GM12872 (cell line): ENCODE data around the gene NKX1-2.

ENCODE experiments used
- TF ChIP-seq, protein P1 (sequence below): IDR thresholded peaks from 3 replicates; pipeline ENCODE4 v1.5.1; 2011; ENCODE audit warnings: low read depth, mild to moderate bottlenecking, low read length, moderate library complexity; ENCODE audit not compliant: insufficient read depth

The NKX1-2 gene

GRCh38 chr10:124417895-124418725 is 31.7 kb downstream of the NKX1-2 start:
- TF ChIP-seq, protein P1, sequence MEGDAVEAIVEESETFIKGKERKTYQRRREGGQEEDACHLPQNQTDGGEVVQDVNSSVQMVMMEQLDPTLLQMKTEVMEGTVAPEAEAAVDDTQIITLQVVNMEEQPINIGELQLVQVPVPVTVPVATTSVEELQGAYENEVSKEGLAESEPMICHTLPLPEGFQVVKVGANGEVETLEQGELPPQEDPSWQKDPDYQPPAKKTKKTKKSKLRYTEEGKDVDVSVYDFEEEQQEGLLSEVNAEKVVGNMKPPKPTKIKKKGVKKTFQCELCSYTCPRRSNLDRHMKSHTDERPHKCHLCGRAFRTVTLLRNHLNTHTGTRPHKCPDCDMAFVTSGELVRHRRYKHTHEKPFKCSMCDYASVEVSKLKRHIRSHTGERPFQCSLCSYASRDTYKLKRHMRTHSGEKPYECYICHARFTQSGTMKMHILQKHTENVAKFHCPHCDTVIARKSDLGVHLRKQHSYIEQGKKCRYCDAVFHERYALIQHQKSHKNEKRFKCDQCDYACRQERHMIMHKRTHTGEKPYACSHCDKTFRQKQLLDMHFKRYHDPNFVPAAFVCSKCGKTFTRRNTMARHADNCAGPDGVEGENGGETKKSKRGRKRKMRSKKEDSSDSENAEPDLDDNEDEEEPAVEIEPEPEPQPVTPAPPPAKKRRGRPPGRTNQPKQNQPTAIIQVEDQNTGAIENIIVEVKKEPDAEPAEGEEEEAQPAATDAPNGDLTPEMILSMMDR: no peak

- TF ChIP-seq, protein P1: no peak
Measured at GRCh38 chr10:124416733-124417132, 33.1 kb downstream of the NKX1-2 start.

DNA sequence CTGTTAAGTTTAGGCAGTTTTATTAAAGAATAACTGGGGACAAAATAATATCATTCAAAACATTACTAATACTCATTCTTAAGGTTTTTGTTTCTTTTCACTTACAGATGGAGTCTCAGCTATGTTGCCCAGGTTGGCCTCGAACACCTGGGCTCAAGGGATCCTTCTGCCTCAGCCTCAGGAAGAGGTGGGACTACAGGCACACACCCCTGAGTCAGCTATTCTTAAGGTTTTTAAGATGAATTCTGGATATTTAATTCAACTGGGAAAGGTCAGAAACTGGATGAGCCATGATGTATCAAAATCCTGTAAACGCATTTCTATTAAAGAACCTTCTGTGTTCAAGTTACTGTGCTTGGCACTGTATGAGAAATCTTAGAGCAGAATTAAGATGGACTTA is 34.6 kb downstream of the NKX1-2 start:
- TF ChIP-seq, protein P1: no peak

DNA sequence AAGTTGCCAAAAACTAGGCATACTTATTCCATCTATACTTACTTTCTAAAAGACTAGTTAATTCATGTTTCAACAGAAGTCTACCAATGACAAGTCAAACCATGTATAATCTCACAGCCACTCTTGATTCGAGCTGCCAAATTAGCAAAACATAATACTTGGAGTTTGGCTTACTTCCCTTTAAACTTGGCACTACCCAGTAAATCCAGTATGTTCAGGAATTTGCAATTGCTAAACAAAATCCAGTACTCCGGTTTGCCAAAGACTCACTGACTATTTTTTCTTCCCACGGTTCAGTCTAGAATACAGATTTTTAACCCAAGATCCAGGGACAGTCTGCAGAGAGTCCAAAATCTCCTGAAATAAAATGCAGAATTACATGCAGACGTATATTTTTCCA is 35.8 kb downstream of the NKX1-2 start:
- TF ChIP-seq, protein P1: no peak

- TF ChIP-seq, protein P1: no peak
Measured at GRCh38 chr10:124409696-124410095, 40.1 kb downstream of the NKX1-2 start.

DNA sequence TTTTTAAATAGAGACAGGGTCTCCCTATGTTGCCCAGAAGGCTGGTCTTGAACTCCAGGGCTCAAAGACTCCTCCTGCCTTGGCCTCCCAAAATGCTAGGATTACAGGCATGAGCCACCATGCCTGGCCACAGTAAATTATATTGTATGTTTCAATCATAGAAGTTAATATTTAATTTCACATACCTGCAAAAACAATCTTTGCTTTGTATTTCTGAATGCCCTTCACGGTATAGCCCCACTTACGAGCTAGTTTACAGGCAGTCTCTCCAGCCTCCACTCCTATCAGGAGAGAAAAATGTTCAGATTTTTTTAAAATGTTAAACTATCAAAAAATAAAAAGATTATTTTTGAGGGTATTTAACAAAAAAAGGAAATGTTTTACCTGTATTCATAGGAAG is 41.5 kb downstream of the NKX1-2 start:
- TF ChIP-seq, protein P1: no peak

DNA sequence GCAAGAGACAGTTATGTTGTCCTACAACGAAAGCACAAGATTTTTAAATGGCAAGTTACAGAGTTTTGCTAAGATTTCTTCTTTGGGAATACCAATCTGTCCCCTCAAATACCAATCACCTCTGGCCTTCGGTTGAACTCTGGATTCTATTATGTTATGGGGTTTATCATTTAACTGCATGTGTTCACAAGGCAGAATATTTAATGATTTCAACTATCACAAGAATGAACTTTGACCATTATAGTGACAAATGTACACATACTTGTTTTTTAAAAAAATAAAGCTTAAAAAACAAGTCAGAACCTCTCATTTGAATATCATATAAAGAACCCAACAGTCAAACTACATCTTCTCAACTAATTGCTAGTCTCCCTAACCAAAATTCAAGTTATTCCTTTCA is 42.4 kb downstream of the NKX1-2 start:
- TF ChIP-seq, protein P1: no peak
